GM18517 (cell line): Measurements from ENCODE around the gene FAM151B.

Source experiments
- ATAC-seq: cut with Tn5 transposase; IDR thresholded peaks from one replicate; pipeline ENCODE4 v1.9.1; 2021; ENCODE audit warnings: mild to moderate bottlenecking, moderate library complexity; ENCODE audit not compliant: unreplicated experiment

Gene FAM151B

GRCh38 chr5:80584770-80585169 is 96.9 kb downstream of the FAM151B start:
- no peak for ATAC-seq

DNA sequence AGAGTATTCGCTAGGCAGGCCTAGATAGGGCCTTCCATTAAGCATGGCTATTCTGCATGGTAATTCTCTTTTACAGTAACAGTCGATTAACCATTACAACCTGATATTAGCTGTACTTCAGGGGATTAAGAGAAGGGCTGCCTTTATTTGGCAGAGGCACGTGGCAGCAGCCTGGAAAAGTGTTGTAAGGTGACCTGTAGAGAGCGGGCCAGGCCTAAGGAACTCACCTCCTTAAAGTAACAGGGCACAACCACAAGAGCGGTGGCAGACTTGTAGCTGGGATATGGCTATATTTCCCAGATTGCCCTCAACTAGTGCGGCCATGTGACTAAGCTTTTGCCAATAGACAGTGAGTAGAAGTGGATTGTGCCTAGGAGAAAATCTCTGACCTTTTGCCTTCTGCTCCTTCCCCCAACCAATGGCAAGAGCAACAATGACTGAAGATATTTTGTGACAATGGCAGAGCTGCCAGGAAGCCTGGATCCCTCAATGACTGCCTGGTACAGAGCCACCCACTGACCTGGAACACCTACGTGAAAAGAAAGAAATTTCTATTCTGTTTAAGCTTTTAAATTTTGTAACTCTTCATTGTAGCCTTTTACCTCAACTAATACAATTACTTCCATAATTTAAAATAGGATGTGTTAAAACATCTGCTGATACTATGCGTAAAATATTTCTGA is 101.1 kb downstream of the FAM151B start:
- ATAC-seq: no peak

- ATAC-seq: no peak
Observed at GRCh38 chr5:80590766-80591165, 102.9 kb downstream of the FAM151B start.

- ATAC-seq: no peak
Observed at GRCh38 chr5:80591352-80591751, 103.5 kb downstream of the FAM151B start.

DNA sequence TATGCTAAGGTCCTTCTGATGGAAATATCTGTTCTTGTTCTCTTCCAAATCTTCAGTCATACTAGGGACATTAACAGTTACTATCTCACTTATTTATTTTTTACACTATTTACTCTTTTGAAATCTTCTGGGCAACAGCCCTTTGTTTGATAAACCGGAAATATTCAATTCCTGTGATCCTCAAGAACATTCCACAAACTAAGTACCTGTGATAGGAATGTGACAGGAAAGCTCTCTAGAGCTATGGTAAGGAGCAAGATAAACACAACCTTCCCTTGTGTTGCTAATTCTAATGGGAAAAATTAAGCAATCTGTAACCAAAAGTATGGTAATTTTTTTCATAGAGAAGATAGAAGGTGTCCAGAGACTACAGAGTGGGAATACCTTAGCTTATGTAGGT is 104.2 kb downstream of the FAM151B start:
- no peak for ATAC-seq
